GM10847 (cell line): Measurements from ENCODE around the gene TRIM2.

Experiments used
- POLR2A ChIP-seq: IDR thresholded peaks from 2 replicates; pipeline ENCODE4 v1.6.1; 2011; ENCODE audit not compliant: insufficient read length; ENCODE audit errors: extremely low read depth

The TRIM2 gene

DNA sequence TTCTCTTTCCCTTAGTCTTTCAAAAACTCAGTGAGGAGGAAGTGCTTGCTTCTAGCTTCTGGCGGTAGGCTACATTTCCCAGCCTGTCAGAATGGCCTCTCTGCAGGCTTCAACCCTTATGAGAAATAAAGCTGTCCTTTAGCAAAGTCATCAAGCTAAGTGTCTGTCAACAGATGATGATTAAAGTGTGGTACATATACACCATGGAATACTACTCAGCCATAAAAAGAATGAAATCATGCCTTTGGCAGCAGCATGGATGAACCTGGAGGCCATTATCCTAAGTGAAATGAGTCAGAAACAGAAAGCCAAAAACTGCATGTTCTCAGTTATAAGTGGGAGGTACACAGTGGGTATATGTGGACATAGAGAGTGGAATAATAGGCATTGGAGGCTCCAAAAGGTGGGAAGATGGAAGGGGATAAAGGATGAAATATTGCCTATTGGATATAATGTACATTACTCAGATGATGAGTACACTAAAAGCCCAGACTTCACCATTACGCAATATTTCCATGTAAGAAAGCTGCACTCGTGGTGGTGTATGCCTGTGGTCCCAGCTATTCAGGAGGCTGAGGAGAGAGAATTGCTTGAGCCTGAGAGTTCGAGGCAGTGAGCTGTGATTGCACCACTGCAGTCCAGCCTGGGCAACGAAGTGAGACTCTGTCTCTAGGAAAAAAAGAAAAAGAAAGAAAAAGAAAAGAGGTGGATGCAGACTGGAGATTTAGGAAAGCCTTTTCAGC is 7.9 kb downstream of the TRIM2 start:
- TF ChIP-seq POLR2A = no peak

DNA sequence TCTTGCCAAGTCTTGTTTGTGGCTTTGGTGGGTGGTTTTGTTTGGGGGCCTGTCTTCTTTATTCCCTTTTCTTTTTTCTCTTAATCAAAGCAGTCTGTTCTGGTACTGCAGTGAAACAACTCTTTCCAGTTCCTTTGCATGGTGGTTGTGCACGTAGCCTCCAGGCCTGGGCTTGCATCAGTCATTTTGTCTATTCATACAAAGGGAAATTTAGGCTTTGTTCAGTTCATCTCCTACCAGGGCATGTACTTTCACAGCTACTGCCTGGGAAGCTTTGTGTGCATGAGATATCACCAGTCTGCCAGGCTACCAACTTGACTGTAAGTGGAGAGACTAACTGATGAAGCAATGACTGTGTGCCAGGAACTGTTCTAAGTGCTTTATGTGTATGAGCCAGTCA is 8.5 kb downstream of the TRIM2 start:
- no peak for TF ChIP-seq POLR2A

DNA sequence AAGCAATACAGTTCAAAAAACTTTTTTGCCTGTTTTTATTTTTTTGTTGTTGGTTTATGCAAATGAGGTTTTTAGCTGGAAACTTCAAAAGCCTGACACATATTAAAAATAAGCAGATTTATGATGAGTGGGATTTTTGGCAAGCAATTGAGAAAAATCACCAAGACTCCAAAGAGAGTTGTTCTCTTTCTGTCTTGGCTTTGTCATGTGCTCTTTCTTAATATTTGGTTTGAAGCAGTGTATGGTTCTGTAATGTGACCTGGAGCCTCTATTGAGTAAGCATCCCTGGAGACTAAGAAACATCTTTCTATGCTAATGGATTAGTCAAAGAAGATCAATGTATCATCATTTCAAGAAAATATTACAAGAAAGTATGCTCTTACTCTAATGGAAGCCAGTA is 11.7 kb downstream of the TRIM2 start:
- TF ChIP-seq POLR2A = no peak

DNA sequence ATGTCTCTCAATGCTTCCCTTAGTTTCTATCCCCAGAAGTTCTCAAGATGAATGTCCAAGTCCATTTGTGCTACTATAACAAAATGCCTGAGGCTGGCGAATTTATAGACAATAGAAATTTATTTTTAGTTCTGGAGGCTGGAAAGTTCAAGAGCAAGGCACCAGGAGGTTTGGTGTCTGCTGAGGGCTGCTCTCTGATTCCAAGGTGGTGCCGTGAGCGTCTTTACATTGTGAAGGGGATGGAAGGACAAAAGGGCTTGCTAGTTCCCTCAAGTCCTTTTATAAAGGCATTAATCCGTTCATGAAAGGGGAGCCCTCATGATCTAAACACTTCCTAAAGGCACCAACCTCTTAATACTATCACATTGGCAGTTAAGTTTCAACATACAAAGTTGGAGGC is 12.3 kb downstream of the TRIM2 start:
- TF ChIP-seq POLR2A = no peak

DNA sequence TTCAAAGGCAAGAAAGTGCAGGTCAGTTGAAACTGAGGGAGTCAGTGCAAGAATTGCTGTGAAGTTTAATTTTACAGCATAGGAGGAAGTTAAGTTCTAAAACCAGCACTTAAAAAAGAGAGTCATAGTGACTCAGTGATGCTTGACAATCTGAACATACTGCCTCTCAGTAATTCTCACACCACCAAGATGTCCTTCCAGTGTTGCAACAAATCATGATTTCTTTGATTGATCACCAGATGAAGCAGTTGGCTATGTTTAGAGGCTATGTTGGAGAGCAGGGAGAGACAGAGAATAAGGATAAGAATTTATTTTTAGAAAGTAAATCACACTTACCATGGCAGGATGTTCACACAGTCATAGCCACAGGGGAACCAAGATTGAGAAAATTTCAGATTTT is 13.2 kb downstream of the TRIM2 start:
- no peak for TF ChIP-seq POLR2A

DNA sequence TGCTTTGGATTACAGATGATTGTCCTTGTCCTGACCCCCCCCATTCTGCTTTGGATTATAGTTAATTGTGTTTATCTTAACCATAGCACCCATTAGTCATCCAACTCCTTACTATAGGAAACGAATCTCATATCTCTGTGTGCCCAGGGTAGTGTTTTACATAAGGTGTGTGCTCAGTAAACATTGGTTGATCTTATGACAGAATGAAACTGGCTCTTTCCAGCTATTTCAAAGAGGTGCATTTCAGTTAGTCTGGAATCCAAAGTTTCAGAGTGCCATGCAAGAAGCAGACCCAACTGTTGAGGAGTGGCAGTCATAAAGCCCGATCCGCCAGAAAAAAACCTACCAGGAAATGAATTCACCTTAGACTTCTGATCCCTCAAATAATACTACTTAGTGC is 14.7 kb downstream of the TRIM2 start:
- TF ChIP-seq POLR2A = no peak

DNA sequence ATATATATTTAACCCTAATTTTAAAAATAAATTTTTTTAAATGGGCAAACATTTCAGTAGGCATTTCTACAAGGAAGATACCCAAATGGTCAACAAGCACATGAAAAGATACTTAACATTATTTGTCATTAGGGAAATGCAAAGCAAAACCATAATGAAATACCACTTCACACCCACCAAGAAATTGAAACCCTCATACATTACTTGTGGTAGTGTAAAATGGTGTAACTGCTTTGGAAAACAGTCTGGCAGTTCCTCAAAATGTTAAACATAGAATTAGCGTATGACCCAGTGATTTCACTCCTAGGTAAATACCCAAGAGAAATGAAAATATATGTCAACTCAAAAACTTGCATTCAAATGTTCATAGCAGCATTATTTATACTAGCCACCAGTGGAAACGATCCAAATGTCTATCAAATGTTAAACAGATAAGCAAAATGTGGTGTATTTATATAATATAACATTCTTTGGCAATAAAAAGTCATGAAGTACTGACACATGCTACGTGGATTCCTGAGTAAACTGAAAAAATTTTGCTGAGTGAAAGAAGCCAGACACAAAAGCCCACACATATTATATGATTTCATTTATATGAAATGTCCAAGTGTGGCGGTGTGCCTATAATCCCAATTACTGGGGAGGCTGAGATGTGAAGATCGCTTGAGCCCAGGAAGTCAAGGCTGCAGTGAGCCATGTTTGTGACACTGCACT is 16.6 kb downstream of the TRIM2 start:
- no peak for TF ChIP-seq POLR2A

DNA sequence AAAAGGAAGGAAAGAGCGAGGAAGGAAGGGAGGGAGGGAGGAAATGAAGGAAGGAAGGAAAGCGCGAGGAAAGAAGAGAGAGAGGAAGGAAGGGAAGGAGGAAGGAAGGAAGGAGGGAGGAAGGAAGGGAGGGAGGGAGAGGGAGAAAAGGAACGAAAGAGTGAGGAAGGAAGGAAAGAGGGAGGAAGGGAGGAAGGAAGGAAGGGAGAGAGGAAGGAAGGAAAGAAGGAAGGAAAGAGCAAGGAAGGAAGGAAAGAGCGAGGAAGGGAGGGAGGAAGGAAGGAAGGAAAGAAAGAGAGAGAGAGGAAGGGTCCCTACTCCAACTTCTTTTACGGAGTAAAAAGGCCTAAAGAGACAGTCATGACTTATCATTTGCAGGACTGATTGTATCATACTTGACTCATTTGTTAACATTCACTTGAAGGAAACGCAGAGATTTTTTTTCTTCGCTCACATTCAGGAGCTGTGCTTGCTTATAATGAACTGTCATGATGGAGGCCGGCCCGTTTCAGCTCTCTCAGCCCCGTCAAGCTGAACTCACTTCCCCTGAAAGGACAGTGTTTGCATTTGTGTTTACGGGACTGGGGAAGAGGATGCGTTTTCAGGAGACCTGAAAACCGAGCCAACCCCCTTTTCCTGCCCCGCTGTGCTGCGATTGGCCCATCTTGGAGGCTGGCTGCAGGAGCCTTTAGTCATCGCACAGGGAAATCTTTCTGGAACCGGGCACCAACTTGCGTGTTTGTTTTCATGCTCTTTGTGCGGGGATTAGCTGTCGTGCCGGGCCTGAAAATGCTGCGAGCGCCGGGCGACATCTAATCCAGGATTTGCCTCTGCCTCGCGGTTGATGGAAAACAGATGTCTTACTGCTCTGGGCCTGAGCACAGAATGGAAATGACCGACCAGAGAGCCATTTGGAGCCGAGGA is 17.8 kb downstream of the TRIM2 start:
- no peak for TF ChIP-seq POLR2A

DNA sequence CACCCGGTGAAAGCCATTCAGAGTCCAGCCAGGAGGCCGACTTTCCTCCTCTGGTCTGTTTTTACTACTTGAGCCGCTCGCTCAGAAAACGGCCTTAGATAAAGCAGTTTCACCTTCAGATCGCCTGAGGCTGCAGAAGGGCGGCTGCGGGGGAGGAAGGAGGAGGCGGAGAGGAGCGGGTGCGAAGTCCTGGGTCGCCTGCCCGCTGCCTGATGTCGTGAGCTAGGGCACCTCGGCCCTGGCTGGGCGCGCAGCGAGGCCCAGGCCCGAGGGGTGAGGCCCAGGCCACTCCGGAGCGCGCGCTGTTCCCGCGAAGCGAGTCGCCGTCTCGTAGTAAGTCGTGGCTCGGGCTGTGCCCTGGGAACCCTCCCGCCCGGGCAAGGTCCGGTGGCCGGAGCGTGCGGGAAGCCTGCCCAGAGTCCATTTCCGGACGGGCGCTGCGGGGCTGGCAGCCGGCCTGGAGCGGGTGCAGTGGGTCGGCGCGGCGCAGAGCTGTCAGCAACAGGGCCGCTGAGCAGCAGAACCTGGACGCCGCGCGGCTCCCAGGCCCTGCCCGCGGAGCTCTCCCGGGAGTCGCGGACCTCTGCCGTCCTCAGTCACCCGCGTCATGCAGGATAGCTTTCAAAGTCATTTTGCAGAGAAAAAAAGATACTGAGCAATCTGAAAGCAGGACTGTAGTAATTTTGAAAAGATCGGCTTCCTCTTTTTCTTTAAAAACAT is 18.6 kb downstream of the TRIM2 start:
- TF ChIP-seq POLR2A = no peak

DNA sequence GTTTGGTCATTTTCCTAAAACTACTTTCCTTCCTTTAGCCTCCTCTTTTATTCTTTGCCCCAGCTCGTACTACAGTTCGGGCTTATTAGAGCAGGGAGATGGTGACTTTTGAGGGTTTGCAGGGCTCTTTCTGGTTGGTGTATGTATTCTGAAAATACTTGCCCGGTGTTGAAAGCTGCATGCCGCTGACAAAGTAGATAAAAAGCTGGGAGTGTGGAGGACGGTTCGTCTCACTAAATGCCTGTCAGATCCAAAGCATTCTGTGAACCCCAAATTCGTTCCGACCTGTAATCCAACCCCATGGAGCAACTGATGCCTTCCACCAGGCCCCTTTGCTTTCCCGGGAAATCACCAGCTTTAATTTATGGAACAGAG is 19.2 kb downstream of the TRIM2 start:
- TF ChIP-seq POLR2A = no peak

DNA sequence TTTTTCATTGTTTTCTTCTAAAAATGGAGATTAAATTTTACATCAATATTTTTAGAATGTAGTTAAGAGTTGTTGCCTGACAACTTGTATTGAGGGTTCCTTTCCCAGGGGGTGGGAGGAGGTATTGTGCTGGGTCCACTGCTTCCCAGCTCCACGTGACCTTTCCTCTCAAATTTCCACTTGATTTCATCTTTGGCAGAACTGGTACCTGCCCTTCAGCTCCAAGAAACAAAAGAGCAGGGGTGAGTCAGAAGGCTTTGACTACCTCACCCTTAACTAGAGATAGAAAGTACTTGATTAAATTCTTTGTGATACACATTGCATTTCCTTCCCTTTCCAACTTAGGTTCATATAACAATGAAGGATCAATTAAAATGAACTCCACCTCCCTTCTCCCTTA is 19.7 kb downstream of the TRIM2 start:
- no peak for TF ChIP-seq POLR2A

DNA sequence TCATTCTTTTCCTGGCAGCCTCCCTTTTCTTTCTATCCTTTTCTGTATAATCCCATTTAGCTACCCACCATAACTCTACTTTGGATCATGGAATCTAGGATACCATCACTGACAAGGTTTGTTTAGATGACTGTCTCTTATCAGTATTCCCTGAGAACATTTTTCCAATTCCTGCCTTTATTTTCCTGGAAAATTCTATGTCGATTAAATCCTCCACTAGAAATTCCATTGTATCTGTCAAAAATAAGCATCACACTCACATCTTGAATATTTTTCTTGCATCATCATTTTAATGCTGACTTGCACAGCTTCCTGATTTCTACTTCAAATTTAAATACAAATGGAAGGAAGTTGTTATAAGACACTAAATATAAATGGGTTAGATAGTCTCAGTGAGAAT is 20.2 kb downstream of the TRIM2 start:
- TF ChIP-seq POLR2A = no peak

DNA sequence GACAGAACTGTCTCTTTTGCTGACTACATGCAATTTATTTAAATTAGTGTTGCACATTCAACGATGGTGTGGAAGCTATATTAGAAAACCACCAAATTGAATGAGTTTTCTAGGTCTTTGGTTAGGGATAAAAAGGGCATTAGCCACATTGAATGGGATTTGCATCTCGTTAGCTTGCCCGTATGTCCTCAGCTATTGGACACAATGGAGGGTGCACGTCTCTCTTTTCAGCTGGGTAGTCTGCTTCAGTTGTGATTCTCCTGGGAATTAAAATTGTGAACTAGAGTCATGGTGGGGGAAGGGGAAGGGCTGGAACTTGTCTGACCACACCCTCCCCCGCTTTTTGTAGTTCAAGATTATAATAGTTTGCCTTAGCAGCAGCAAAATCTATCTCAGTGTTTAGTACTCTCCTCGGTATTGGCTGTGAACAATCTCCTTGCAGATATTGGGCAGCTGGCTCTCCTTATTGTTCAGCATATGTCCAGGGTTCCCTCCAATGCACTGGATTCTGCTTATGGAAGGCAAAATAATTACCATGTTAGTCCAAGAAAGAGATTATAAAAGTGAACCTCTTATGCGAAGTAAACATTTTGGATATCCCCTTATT is 23.3 kb downstream of the TRIM2 start:
- no peak for TF ChIP-seq POLR2A

DNA sequence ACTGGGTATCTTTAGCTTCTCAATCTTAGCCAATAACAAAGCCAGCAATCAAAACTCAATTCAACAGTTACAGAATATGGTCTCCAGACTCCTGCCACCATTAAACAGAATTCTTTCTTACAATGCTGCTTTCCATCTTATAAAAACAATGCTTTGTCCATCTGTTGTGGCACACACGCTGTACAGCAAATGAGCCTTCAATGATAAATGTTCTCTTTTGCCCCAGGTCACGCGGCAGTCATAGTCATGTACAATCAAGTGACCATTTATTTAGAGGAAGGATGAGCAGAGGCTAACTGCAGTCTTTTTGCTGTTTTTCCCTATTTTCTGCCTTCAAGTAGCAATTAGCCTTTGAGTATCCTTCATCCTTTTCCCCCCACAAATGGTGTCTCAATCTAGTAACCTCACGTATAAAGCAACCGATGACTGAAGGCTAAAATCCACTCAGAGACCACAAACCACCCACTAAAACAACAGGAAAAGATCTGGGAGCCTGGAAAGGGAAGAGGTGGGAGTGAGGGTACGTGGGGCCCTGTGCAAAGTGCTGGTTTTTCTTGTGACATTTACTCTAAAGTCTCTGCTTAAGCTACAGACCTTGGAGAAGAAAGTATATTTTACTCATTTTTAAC is 24.4 kb downstream of the TRIM2 start:
- no peak for TF ChIP-seq POLR2A
